Prostate gland (tissue), 2 donors: ENCODE measurements around the gene GFRA4. TPM values are rescaled to one million over a fixed set of nuclear protein-coding genes. Genes with fewer than 3 reads are reported as not detected.

Experiments used
- DNase-seq: peaks from one replicate; pipeline ENCODE4 v3.0.0-alpha.2; 2019; ENCODE audit warnings: low spot score
- H3K27ac ChIP-seq, 2 donors: fragments of 200-600 bp; sonication (generic); 2 replicates each; pipeline ENCODE4 v1.5.1; 2017 to 2019
- H3K27me3 ChIP-seq: fragments of 200-600 bp; sonication (generic); replicated peaks from 2 replicates; pipeline ENCODE4 v1.5.1; 2019; ENCODE audit not compliant: insufficient read depth
- H3K36me3 ChIP-seq, 2 donors: fragments of 200-600 bp; sonication (generic); 1 replicate in 1 of 2; 2 replicates in 1 of 2; pipeline versions ENCODE4 v1.5.1 to v1.8.1; 2017 to 2019
- H3K4me1 ChIP-seq: fragments of 200-600 bp; sonication (generic); replicated peaks from 2 replicates; pipeline ENCODE4 v1.5.1; 2019
- H3K4me3 ChIP-seq, 2 donors: fragments of 200-600 bp; sonication (generic); 2 replicates each; pipeline ENCODE4 v1.5.1; 2017 to 2019
- H3K9me3 ChIP-seq: fragments of 200-600 bp; sonication (generic); 2 replicates; pipeline ENCODE4 v1.5.1; 2017
- CTCF ChIP-seq, 4 experiments: fragments of 200-600 bp in 2 of 4; fragments of 450-650 bp in 2 of 4; sonication (generic) in 2 of 4; IDR thresholded peaks; 1 replicate in 3 of 4; 2 replicates in 1 of 4; pipeline ENCODE4 v1.5.1; 2016 to 2019; ENCODE audit warnings: antibody characterized with exemption in 4 of 4, mild to moderate bottlenecking in 2 of 4, moderate library complexity in 2 of 4
- POLR2A ChIP-seq: fragments of 450-650 bp; IDR thresholded peaks from one replicate; pipeline ENCODE4 v1.6.1; 2016; ENCODE audit warnings: antibody characterized with exemption, mild to moderate bottlenecking
- POLR2AphosphoS5 ChIP-seq: sonication (generic); formaldehyde crosslinking; IDR thresholded peaks from one replicate; pipeline ENCODE4 v1.6.1; 2017; ENCODE audit warnings: antibody characterized with exemption
- WGBS: methylation state at CpG from one replicate; pipeline ENCODE4 v1.1.5; 2018; 5-methylcytosine and 5-hydroxymethylcytosine counted together
- intact Hi-C: fragments of 100-400 bp; cut with DNase I; formaldehyde crosslinking; loops from one replicate; pipeline ENCODE4 v1.14.2; 2022
- total RNA-seq, 2 donors: library from RNA; depleted of rRNA; stranded (reverse); fragments of >200 nt; gene quantifications; one replicate each; pipeline ENCODE4 v1.1.0, GENCODE V29; 2016

GFRA4 gene
- total RNA-seq, 2 donors from 2014 or later, result not detected

- H3K27ac ChIP-seq, result no peak overlapping the region
- no peaks in the 10 kb centered on the region for H3K9me3 ChIP-seq
- no peaks in the 10 kb centered on the region for H3K4me1 ChIP-seq
- WGBS, result 79% methylated on average over 10 of the region's 10 CpGs
- no peaks in the 10 kb centered on the region for H3K27me3 ChIP-seq
- TF ChIP-seq POLR2AphosphoS5, result no peak
- TF ChIP-seq CTCF (IDR thresholded peaks at IDR 0.05), result no peak
- TF ChIP-seq POLR2A, result no peak
- intact Hi-C loops, result no loop called here
- DNase-seq, result no peak
- H3K4me3 ChIP-seq, result no peak overlapping the region
- no peaks in the 10 kb centered on the region for H3K36me3 ChIP-seq
These were observed 10.3 kb downstream of the GFRA4 start for GRCh38 chr20:3652676-3653596.

DNA sequence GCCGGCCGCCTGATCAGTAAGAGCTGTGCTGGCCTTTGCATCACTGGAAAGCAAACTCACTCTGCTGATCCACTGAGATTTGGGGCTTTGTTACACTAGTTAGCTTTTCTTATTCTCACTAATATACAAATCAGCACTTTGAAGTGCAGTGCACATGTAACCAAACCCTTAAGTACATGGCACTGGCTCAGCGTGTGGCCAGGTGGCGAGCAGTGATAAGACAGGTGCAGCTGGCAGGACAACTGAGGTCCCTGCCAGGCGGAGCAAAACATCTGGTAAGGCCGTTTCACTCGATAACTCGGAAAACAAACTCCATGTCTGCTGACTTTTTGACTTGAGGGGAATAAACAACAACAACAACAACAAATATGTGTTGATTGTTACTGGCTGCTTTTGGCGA lies 11.0 kb downstream of the GFRA4 start:
- WGBS, result 95% methylated on average over 9 of the region's 9 CpGs
- Histone ChIP-seq H3K4me1 (no peaks in the 10 kb centered on the region), H3K9me3 (no peaks in the 10 kb centered on the region), H3K27ac (no peak overlapping the region), H3K4me3 (no peak overlapping the region), H3K27me3 (no peaks in the 10 kb centered on the region), H3K36me3 (no peaks in the 10 kb centered on the region)
- DNase-seq, result no peak
- no peak for TF ChIP-seq CTCF (IDR thresholded peaks at IDR 0.05)
- TF ChIP-seq POLR2A, result no peak
- TF ChIP-seq POLR2AphosphoS5, result no peak
- intact Hi-C loops, result no loop called here

- Histone ChIP-seq H3K27me3 (no peaks in the 10 kb centered on the region), H3K36me3 (no peaks in the 10 kb centered on the region), H3K27ac (no peak overlapping the region), H3K4me1 (no peaks in the 10 kb centered on the region), H3K4me3 (no peak overlapping the region), H3K9me3 (no peaks in the 10 kb centered on the region)
- DNase-seq, result no peak
- intact Hi-C loops, result no loop called here
- no peak for TF ChIP-seq CTCF (IDR thresholded peaks at IDR 0.05)
- no peak for TF ChIP-seq POLR2AphosphoS5
- TF ChIP-seq POLR2A, result no peak
- 72% methylated on average over 9 of the region's 9 CpGs for WGBS
These were observed 11.8 kb downstream of the GFRA4 start for GRCh38 chr20:3651204-3651962.

GRCh38 chr20:3648951-3649350 lies 14.2 kb downstream of the GFRA4 start:
- WGBS, result 85% methylated on average over 9 of the region's 9 CpGs
- Histone ChIP-seq H3K27me3 (no peaks in the 10 kb centered on the region), H3K9me3 (no peaks in the 10 kb centered on the region), H3K27ac (no peak overlapping the region), H3K36me3 (no peaks in the 10 kb centered on the region), H3K4me1 (no peaks in the 10 kb centered on the region), H3K4me3 (no peak overlapping the region)
- no peak for TF ChIP-seq POLR2AphosphoS5
- no peak for TF ChIP-seq CTCF (IDR thresholded peaks at IDR 0.05)
- TF ChIP-seq POLR2A, result no peak
- DNase-seq, result no peak
- intact Hi-C loops, result no loop called here
